ENCODE results near the gene UXT.

UXT gene

DNA sequence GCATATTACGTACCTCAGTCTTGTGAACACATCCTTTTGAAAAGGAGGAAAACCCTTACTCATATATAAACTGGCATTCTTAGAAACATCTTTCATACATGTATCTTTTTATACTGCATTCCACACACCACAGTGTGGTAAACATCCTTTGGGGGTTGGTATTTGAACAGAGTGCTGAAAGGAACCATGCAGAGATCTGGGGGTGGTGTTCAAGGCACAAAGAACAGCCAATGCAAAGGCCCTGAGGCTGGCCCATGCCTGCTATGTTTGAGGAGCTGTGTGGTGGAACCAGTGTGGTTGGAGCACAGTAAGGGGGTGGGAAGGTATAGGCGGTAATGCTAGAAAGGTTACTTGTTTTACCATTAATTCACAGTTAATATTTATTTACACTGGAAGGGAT, 10.6 kb downstream of the UXT start:
- no peak for FAIRE-seq

DNA sequence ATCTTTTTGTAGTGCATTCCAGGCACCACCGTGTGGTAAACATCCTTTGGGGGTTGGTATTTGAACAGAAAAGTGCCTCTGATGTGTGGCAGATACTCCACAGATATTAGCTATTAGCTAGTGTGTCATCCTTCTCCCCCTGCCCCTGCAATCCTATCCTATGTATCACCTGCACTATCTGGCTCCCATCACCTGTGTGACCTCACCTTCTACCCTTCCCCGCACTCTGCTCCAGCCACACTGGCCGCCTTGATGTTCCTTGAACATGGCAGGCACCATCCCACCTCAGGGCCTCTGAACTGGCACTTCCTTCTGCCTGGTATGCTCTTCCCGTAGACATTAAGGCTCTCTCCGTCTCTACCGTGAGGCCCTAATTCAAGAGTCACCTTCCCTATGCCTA, 12.3 kb downstream of the UXT start:
- FAIRE-seq: no peak

DNA sequence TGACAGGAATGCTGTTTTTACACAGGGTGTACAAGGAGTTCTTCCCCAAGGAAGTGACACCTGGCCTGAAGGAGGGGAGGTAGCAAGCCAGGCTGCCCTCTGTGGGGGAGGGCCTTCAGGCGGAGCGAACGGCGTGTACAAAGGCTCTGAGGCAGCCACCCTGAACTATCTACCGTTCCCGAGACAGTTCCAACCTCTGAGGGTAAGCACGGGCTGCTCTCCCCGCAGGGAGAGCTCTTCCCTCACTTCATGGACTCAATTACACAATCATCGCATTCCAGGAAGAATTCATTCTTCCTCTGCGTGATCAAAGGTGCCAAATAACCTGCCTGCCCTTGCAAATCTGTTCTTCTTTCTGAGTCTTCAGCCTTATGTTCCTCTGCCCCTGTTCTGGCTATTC, 13.4 kb downstream of the UXT start:
- FAIRE-seq: no peak

DNA sequence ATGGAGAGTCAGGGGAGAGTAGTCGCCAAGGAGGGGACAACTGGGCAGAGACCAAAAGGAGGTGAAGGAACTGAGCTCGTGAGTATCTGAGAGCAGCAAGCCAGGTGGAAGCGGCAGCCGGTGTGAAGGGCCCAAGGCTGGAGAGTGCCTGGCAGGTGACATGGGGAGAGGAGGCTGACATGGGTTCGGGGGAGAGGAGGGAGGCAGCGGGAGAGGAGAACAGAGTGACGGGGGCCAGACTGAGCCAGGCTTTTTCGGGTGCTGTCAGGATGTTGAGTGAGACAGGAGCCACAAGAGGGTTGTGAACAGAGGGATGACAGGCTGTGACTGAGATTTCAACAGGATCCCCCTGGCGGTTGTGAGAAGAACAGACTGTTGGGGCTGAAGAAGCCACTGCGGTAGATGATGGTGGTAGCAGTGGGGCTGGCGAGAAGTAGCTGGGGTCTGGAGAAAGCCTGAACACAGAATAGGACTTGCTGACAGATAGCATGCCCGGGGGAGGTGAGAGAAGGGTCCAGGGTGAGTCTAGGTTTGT, 14.4 kb downstream of the UXT start:
- FAIRE-seq: no peak

DNA sequence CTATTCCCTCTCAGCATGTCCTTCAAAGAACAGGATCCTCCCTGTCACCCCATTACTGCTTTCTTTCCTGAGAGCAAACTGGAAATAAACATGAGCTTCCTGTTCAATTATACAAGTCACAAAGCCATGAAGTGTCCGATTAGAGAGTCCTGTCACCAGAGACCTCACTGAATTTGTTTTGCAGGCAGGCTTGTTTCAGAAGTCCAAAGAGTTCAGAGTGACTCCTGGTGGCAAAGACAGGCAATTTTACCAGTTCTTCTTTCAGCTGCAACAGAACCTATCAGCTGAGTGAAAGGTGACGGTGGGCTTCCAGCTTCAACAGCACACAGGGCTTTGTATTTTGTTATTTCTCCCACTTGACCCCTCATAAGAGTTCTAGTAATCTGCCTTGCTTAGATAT, 15.1 kb downstream of the UXT start:
- FAIRE-seq: no peak

DNA sequence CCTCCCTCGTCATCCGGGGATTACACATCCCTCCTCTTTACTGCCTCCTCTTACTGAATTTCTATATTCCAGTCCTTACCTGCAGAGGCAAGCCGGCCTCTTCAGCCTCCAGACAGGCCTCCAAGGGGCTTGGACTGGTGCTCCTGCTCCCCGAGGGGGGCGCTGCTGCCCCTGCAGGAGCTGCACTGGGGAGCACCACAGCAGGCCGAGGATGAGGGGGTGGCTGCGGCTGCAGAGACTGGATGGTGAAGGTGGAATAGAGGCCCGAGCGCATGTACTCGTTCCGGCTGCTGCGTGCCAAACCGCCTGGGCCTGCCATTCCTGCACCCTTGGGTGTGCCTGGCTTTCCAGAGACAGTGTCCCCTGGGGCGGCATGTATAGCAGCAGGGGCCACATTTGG, 20.2 kb downstream of the UXT start:
- FAIRE-seq: no peak

DNA sequence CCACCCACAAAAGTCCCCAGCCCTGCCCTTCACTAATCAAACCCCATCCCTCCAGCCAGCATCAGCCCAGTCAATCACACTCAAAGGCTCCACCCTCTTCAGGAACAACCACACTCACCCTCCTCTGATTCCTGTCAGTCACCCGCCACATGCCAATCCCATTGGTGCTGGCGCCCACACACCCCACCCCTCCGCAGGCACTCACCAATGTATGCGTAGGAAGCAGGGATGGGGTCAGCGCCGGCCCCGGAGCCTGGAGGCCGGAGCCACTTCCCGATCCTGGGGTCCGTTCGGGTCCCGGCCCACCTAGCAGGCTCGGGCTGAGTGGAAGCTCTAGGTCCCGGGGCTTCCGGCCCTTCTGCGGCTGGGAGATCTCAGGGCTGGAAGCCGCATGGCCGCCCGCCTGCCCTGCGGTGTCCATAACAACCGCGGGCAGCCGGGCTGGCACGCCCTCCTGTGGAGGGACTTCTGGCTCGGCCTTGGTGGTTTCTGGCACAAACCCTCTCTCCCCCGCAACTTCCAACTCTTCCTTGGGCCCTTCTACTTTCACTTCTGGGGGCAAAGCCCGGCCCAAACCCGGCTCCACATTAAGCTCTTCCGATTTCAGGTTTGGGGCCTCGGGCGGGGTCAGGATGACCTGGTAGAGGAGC, 21.3 kb downstream of the UXT start:
- FAIRE-seq: no peak

DNA sequence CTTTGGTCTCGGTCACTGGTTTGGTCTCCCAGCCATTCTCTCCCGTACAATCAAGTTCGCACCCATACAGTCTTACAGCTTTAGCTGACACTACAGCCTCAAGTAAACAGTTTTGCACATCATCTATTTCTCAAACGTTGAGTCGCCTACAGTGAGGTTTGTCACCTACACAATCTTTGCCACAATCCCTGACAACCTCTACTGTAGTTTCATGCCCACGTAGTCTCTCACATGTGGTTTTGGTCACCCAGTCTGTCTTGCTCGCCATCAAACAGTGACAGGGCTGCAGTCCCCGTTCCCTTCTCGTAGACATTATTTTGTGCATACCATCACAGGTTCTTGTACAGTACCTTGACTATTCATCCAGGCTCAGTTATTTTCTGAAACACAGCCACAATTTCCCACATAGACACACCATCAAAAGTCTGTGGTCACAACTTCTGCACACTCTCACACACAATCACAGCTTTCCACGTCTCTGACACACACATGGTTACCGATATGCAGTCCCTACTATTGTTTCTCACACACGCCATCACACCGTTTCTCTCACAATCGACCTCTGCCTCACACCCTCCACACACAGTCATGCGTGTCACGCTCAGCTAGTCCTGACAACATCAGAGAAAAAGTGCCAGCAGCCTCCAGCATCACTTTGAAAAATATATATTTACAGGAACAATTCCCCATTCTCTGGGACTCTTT, 24.0 kb downstream of the UXT start:
- FAIRE-seq: no peak

DNA sequence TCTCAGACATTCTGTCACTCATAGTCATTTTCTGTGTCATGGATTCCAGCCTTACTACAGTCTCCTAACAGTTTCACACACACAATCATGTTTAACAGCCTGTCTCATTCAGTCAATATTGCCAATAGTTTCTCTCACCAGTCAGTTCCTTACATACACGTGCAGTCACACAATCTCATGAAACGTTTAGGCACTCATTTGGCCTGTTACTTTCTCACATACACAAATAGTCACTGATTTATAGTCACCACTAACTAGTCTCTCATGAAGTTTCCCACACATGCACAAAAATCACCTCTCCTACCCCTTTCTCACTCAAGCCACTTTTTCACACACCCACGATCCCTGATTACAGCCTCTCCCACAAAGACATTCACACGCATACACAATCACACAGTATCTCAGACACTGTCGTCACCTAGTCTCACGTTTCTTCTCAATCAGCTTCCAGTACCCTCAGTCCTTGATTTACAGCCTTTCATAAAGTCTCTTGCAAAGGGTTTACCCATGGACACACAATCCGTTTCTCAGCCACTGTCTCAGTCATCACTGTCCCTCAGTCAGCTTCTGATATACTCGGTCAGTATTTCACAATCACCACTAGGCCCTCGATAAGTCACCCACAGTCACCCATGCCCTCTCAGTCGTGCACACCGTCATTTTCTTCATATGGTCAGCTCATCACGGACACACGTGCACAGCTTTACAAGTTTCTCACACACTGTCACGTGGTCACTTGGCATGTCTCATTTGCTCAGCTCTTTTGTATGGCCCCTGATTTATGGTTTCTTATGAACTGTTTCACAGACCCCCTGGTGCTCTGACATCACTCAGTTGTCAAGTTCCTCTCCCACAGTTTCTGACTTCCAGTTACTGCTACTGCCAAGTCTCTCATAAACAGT, 25.0 kb downstream of the UXT start:
- no peak for FAIRE-seq

DNA sequence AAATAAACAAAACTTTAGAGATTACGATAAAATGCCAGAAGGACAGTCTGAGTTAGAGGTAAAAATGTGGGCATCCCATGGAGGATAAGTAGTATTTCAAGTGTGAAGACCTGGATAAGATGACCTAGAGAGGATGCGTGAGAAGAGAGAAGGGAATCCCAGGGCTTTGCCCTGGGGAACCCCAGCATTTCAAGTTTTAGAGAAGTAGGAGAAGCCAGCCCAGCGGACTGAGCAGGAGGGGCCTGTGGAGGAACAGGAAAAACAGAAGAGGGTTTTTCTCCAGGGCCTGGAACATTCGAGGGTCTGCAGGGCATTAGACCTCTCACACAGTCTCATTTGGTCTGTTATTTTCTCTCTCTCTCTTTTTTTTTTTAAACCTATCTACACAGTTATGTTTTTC, 26.3 kb downstream of the UXT start:
- no peak for FAIRE-seq

DNA sequence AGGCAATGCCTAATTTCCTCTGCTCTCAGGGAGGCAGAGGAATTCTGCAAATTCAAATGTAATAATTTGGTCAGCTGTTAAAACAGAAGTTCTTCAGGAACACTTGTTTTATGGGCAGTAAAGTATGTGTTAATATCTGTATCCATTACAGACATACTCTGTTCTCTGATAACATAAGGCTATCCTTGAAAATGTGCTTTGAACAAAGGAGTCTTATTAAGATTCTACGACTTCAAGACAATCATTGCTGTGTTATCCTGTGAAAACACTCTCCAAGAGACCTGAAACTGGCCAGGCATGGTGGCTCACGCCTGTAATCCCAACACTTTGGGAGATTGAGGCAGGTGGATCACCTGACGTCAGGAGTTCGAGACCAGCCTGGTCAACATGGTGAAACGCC, 27.3 kb downstream of the UXT start:
- no peak for FAIRE-seq

DNA sequence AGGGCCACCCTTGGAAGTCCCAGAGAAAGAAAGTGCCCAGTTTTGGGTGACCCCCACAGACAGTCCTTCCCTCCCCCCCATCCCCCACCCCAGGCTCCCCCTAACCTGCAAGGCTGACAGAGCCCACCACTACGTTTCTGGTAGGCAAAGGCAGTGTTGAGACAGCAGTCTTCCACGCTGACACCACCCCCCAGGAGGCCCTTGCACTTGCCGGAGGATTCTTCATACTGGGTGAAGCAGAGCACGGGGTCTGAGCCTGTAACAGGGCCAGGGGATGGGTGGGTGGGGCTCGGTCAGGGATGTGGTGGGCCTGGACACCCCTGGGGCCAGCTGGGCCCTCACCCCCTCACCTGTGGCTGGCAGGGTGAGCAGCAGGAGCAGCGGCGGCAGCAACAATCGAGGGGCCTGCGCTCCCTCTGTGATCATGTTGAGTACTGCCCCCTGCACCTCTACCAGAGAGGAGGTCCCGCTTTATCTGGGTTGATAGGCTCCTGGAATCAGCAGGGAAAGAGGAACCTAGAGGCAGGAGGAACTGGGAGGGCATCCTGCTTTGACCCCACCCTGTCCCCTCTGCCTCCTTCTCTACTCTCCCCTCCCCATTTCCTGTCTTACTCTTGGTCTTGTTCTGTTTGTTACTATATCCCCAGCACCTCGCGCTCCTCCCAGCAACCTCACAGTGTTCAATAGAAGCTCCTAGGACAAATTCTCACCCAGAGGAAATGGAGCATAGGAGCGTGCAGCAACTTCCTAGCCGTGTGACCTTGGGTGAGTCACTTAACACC, 29.4 kb downstream of the UXT start, which contains the start of gene CFP:
TSS of gene CFP (minus strand) at position 512 of the 782 bp plus-strand sequence. CDS start at position 426, 86 bp downstream.
- FAIRE-seq: no peak

DNA sequence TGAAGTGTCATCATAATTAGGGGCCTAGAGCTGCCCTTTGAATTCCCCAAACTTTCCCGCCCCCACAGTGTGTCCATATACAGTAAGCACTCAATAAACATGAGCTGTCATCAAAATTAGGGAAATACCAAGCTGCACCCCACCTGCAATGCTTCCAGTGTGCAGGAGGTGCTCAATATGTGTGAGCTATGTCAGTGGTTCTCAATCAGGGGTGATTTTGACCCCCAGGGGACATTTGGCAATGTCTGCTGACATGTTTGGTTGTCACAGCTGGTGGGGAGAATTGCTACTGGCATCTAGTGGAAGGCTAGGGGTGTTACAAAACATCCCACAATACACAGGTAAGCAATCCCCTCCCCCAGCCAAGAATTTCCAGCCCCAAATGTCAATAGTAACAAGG, 30.0 kb downstream of the UXT start:
- no peak for FAIRE-seq

DNA sequence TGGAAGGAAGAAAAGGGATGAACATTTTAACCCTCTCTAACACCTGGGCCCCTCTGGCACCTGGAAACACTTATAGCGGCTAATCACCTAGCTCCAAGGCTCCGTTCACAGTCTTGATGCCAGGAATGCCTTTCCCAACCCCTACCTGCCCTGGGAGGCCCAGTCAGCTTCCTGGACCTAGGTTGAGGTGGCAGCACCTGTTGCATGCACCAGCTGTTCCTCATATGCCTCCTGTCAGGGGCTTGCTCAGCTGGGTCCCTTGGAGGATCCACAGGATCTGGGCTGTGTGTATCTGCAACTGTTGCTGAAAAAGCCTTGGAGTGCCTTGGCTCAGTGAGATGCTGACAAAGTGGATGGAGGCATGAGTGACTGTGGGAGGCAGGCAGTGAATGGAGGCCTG, 33.6 kb downstream of the UXT start:
- no peak for FAIRE-seq

DNA sequence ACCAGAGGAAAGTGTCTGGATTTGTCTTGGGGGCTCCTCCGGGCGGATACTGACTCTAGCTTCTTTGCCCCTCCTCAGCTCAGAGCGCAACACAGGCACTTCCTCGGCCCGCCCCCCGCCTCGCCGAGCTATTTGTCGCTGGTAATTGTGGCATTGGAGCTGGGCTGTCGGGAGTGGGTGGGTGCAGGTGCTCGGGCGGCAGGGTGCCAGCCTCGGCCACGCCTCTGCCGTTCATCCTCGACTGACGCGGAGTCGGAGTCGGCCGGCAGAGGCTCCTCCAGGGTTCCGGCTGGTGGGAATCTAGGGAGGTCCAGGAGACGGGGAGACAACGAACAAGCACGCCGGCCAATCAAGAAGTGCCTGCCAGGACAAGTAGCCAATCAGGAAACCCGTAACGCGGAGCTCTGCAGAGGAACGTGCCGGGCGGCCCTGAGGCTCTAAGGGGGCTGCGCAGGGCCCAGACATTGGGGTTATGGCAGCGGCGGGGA, 35.4 kb downstream of the UXT start:
- peak; percentile 5 for FAIRE-seq

DNA sequence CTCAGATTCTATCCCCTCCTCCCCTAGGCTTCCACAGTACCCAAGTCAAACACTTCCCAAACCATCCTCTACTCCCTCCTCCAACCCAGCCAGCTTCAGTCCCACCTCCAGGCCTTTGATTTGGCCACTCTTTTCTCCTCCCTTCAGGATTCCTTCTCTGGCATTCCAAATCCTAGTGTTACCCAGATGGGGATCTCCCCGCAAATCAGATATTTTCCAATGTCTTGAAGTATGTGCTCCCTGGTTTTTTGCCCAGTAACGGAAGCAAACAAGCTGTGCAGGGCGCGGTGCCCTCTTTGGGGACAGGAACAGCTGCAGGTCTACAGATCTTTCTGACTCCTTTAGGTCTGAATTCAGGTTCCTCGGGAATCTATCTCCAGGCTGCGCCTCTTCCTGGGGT, 37.1 kb downstream of the UXT start:
- no peak for FAIRE-seq

DNA sequence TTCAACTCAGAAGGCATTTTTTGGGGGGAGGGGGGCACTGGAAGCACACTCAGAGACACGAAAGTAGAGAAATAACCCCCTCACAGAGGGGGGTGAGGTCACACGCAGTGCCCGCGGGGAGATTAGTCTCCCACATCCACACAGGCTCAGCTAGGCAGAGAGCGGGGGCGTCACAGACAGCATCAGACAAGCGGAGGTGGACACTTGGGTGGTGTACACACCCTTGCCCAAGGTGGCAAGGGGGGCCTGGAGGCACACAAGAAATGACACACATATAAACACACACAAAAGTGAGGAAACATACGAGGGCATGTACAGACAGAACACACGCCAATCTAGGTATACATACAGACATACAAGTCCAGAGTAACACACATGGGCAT, 38.7 kb downstream of the UXT start:
- FAIRE-seq: no peak

DNA sequence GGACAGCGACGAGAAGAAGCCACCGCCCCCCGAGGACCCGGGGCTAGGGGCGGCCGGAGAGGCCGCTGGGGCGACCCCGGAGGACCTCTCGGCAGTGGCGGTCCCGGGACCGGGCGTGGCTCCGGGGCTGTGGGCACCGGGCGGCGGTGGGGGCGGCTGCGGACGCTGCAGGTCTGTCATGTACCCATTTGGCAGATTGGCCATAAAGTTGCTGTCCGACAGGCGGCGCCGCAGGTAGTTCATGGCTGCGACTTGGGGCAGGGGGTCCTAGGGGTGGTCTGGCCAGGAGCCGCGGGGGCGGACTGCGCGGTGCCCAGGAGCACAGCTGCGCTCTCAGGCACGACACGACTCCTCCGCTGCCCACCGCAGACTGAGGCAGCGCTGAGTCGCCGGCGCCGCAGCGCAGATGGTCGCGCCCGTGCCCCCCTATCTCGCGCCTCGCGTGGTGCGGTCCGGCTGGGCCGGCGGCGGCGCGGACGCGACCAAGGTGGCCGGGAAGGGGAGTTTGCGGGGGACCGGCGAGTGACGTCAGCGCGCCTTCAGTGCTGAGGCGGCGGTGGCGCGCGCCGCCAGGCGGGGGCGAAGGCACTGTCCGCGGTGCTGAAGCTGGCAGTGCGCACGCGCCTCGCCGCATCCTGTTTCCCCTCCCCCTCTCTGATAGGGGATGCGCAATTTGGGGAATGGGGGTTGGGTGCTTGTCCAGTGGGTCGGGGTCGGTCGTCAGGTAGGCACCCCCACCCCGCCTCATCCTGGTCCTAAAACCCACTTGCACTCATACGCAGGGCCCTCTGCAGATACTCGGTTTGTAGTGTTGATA, 39.3 kb downstream of the UXT start, which contains the start of gene SYN1:
TSS of gene SYN1 (minus strand) at position 372 of the 817 bp plus-strand sequence. CDS start at position 243, 129 bp downstream.
- no peak for FAIRE-seq

DNA sequence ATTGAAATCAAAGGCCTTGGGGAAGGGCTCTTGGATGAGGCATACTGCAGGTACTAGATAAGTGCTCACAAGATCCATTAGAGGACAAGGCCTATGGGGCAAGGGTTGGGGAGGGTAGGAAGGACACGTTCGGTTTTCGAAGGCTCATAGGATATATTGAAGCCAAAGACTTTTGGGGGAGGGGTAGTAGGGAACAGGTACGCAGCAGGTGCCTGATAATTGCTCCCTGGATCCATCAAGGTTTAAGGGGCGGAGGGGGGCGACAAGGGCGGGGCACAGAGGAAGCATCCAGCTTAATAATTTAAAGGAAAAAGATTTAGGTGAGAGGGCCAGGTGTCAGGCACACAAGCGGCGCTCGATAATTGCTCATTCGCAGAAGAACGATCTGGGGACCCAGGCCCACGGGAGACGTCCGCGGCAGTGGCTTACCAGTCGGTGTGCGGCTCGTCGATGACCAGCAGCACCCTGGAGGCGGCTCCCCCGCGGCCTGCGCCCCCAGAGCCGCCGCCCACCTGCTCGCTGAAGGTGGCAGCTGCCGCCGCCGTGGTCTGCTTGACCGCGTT, 40.0 kb downstream of the UXT start:
- no peak for FAIRE-seq

DNA sequence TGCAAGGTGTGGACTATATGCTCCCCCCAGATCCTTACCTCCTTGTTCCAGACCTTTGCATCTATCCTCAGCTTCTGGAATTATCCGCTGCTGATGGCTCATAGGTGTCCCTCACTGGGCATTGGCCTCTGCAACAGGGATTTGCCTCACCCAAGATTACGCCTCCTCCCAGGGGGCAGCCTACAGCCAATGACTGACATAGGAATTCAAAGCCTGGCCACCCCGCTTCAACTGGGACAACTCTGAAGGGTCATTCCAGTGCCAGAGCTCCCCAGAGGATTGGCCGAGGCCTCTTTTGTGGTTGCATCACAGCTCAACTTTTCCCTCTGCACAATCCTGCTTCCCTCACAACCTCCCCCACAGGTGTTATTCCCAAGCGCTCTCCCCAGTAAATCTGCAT, 44.4 kb downstream of the UXT start:
- FAIRE-seq: no peak

DNA sequence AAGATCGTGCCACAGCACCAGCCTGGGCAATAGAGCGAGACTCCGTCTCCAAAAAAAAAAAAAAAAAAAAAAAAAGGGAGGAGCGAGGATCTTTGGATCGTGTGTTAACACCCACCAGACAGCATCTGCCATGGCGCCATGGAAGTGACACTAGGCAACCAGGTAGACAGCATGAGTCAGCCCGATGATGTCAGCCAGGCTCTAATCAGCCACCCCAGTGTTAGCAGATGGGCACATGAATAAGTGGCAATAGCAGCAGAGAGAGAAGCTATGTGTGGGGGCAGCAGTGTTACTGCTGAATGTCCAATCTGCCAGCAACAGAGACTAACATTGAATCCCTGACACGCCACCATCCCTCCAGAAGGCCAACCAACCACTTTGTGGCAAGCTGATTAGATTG, 45.9 kb downstream of the UXT start:
- peak; percentile 96 for FAIRE-seq
